ENCODE measurements around the gene DAPK2.

DNA sequence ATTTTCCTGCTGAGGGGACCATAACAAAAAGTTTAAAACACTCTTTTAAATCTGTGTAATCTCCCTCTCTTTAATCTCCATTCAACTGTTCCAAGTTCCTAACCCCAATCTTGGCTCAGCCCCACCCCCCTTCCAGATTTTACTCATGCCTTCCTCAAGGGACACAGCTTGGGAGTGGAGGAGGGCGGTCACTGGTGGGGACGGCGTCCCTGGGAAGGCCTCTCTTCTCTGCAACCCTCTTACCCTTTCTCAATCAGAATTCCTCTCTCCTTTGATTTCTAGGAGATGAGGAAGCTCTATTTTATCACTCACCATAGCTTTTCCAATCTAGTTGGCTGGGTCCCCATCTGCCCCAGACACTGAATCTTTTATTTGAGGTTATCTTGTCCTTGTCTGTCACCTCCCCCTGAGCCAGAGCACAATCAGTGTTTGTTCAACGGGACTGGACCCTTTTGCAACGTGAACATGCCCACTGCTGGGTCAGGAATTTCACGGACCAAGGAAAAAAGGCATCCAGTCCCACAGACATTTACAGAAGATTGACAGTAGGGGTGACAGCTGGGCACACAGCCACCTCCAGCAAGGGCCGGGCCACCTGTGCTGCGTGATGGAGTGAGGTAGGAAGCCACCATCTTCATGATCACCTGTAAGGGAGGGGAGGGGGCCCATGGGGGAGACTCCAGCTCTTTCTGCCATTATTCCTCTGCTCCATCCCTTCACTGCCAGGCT is 128.5 kb downstream of the DAPK2 start:
- TF ChIP-seq, protein P1, sequence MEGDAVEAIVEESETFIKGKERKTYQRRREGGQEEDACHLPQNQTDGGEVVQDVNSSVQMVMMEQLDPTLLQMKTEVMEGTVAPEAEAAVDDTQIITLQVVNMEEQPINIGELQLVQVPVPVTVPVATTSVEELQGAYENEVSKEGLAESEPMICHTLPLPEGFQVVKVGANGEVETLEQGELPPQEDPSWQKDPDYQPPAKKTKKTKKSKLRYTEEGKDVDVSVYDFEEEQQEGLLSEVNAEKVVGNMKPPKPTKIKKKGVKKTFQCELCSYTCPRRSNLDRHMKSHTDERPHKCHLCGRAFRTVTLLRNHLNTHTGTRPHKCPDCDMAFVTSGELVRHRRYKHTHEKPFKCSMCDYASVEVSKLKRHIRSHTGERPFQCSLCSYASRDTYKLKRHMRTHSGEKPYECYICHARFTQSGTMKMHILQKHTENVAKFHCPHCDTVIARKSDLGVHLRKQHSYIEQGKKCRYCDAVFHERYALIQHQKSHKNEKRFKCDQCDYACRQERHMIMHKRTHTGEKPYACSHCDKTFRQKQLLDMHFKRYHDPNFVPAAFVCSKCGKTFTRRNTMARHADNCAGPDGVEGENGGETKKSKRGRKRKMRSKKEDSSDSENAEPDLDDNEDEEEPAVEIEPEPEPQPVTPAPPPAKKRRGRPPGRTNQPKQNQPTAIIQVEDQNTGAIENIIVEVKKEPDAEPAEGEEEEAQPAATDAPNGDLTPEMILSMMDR (conservative IDR thresholded peaks at IDR 0.05 in 1 of 2, IDR thresholded peaks at IDR 0.05 in 1 of 2; ENCODE audit: extremely low read depth in 1 of 2, insufficient read depth in 1 of 2, low read depth in 1 of 2, low read length in 2 of 2) = no peak
- TF ChIP-seq EZH2 (IDR thresholded peaks at IDR 0.05; ENCODE audit: borderline replicate concordance, low read length) = no peak
